ENCODE results near the gene GALNTL6.

The GALNTL6 gene

GRCh38 chr4:172232966-172233365 lies 419.8 kb downstream of the GALNTL6 start:
- no peak overlapping the region for H3K27ac ChIP-seq (replicated peaks)
- H3K4me3 ChIP-seq (replicated peaks; ENCODE audit: insufficient read depth, low read length) = no peak overlapping the region
- no peak for TF ChIP-seq CTCF (IDR thresholded peaks at IDR 0.05; ENCODE audit: insufficient read depth, low read length)
- no peak for TF ChIP-seq GABPA (IDR thresholded peaks at IDR 0.05; ENCODE audit: low read depth)
- no peak for TF ChIP-seq POLR2AphosphoS5 (IDR thresholded peaks at IDR 0.05; ENCODE audit: low read depth)
- no peak for TF ChIP-seq SPI1 (IDR thresholded peaks at IDR 0.05; ENCODE audit: borderline replicate concordance, low read depth)
- TF ChIP-seq REST (IDR thresholded peaks at IDR 0.05; ENCODE audit: insufficient replicate concordance, low read depth) = no peak
- H3K27me3 ChIP-seq (ENCODE audit: insufficient read depth, poor library complexity, severe bottlenecking) = no peaks in the 10 kb centered on the region
- DNase-seq (ENCODE audit: low read depth in 1 of 2, low spot score in 1 of 2) = no peak

GRCh38 chr4:172243551-172243950 lies 430.3 kb downstream of the GALNTL6 start:
- DNase-seq (ENCODE audit: low read depth in 1 of 2, low spot score in 1 of 2) = no peak
- no peak overlapping the region for H3K4me3 ChIP-seq (replicated peaks; ENCODE audit: insufficient read depth, low read length)
- no peaks in the 10 kb centered on the region for H3K27me3 ChIP-seq (ENCODE audit: insufficient read depth, poor library complexity, severe bottlenecking)
- TF ChIP-seq REST (IDR thresholded peaks at IDR 0.05; ENCODE audit: insufficient replicate concordance, low read depth) (no peak), POLR2AphosphoS5 (IDR thresholded peaks at IDR 0.05; ENCODE audit: low read depth) (no peak), GABPA (IDR thresholded peaks at IDR 0.05; ENCODE audit: low read depth) (no peak), CTCF (IDR thresholded peaks at IDR 0.05; ENCODE audit: insufficient read depth, low read length) (no peak), SPI1 (IDR thresholded peaks at IDR 0.05; ENCODE audit: borderline replicate concordance, low read depth) (no peak)
- no peak overlapping the region for H3K27ac ChIP-seq (replicated peaks)

GRCh38 chr4:172245516-172245915 lies 432.3 kb downstream of the GALNTL6 start:
- Histone ChIP-seq H3K27me3 (ENCODE audit: insufficient read depth, poor library complexity, severe bottlenecking) (no peaks in the 10 kb centered on the region), H3K27ac (replicated peaks) (no peak overlapping the region), H3K4me3 (replicated peaks; ENCODE audit: insufficient read depth, low read length) (no peak overlapping the region)
- no peak for DNase-seq (ENCODE audit: low read depth in 1 of 2, low spot score in 1 of 2)
- TF ChIP-seq GABPA (IDR thresholded peaks at IDR 0.05; ENCODE audit: low read depth) = no peak
- TF ChIP-seq CTCF (IDR thresholded peaks at IDR 0.05; ENCODE audit: insufficient read depth, low read length) = no peak
- TF ChIP-seq SPI1 (IDR thresholded peaks at IDR 0.05; ENCODE audit: borderline replicate concordance, low read depth) = no peak

GRCh38 chr4:172253409-172253808 lies 440.2 kb downstream of the GALNTL6 start:
- Histone ChIP-seq H3K27me3 (ENCODE audit: insufficient read depth, poor library complexity, severe bottlenecking) (no peaks in the 10 kb centered on the region), H3K27ac (replicated peaks) (no peak overlapping the region), H3K4me3 (replicated peaks; ENCODE audit: insufficient read depth, low read length) (no peak overlapping the region)
- no peak for DNase-seq (ENCODE audit: low read depth in 1 of 2, low spot score in 1 of 2)
- TF ChIP-seq POLR2AphosphoS5 (IDR thresholded peaks at IDR 0.05; ENCODE audit: low read depth) (no peak), SPI1 (IDR thresholded peaks at IDR 0.05; ENCODE audit: borderline replicate concordance, low read depth) (no peak), CTCF (IDR thresholded peaks at IDR 0.05; ENCODE audit: insufficient read depth, low read length) (no peak), GABPA (IDR thresholded peaks at IDR 0.05; ENCODE audit: low read depth) (no peak), REST (IDR thresholded peaks at IDR 0.05; ENCODE audit: insufficient replicate concordance, low read depth) (no peak)

All from HL-60 (cell line).